HEK293T (cell line): Measurements from ENCODE around the gene NHS.

ENCODE experiments used
- CTCF ChIA-PET: fragments of 350-600 bp; formaldehyde crosslinking; extraction: SDS; loops from one replicate; lab custom pipeline; 2021; ENCODE audit warnings: antibody characterized with exemption, inconsistent platforms; lab: Yijun Ruan, JAX
- POLR2A ChIA-PET: fragments of 350-600 bp; formaldehyde crosslinking; extraction: SDS; loops from one replicate; lab custom pipeline; 2020; ENCODE audit warnings: antibody characterized with exemption, inconsistent platforms; lab: Yijun Ruan, JAX
- DNase-seq: peaks from one replicate; pipeline ENCODE4 v3.0.0; 2012; ENCODE audit warnings: mixed read lengths; ENCODE audit errors: extremely low spot score
- ARNT ChIP-seq: fragments of 450-650 bp; IDR thresholded peaks from 2 replicates; pipeline ENCODE4 v1.6.1; 2017; ENCODE audit warnings: mild to moderate bottlenecking
- BHLHE40 ChIP-seq: fragments of 450-650 bp; IDR thresholded peaks from 2 replicates; pipeline ENCODE4 v1.6.1; 2016; ENCODE audit warnings: mild to moderate bottlenecking, moderate library complexity, borderline replicate concordance
- CTBP1 ChIP-seq: fragments of 450-650 bp; IDR thresholded peaks from 2 replicates; pipeline ENCODE4 v1.6.1; 2016; ENCODE audit warnings: borderline replicate concordance
- ELF4 ChIP-seq: fragments of 450-650 bp; IDR thresholded peaks from 2 replicates; pipeline ENCODE4 v1.6.1; 2017; ENCODE audit warnings: antibody characterized with exemption
- FOXA1 ChIP-seq: fragments of 450-650 bp; IDR thresholded peaks from 2 replicates; pipeline ENCODE4 v1.6.1; 2016; ENCODE audit warnings: mild to moderate bottlenecking
- FOXK2 ChIP-seq: fragments of 450-650 bp; IDR thresholded peaks from 2 replicates; pipeline ENCODE4 v1.6.1; 2016; ENCODE audit warnings: mild to moderate bottlenecking
- FOXM1 ChIP-seq: fragments of 450-650 bp; IDR thresholded peaks from 2 replicates; pipeline ENCODE4 v1.6.1; 2017; ENCODE audit warnings: mild to moderate bottlenecking, borderline replicate concordance
- HDGF ChIP-seq: fragments of 450-650 bp; IDR thresholded peaks from 2 replicates; pipeline ENCODE4 v1.6.1; 2017; ENCODE audit warnings: antibody characterized with exemption, borderline replicate concordance
- L3MBTL2 ChIP-seq: fragments of 450-650 bp; conservative IDR thresholded peaks from 2 replicates; pipeline ENCODE4 v1.6.1; 2016; ENCODE audit warnings: mild to moderate bottlenecking
- LEF1 ChIP-seq: fragments of 450-650 bp; IDR thresholded peaks from 2 replicates; pipeline ENCODE4 v1.6.1; 2017; ENCODE audit warnings: mild to moderate bottlenecking, borderline replicate concordance
- NFRKB ChIP-seq: fragments of 450-650 bp; IDR thresholded peaks from 2 replicates; pipeline ENCODE4 v1.6.1; 2016; ENCODE audit warnings: mild to moderate bottlenecking, moderate library complexity
- PKNOX1 ChIP-seq: fragments of 450-650 bp; IDR thresholded peaks from 2 replicates; pipeline ENCODE4 v1.6.1; 2016
- SP1 ChIP-seq: fragments of 450-650 bp; IDR thresholded peaks from 2 replicates; pipeline ENCODE4 v1.6.1; 2017
- SUZ12 ChIP-seq: fragments of 450-650 bp; IDR thresholded peaks from 2 replicates; pipeline ENCODE4 v1.6.1; 2016; ENCODE audit warnings: mild to moderate bottlenecking
- TARDBP ChIP-seq: fragments of 450-650 bp; IDR thresholded peaks from 2 replicates; pipeline ENCODE4 v1.6.1; 2016
- ZNF384 ChIP-seq: fragments of 450-650 bp; IDR thresholded peaks from 2 replicates; pipeline ENCODE4 v1.6.1; 2016

NHS gene

GRCh38 chrX:17638731-17639130 is 263.7 kb downstream of the NHS start:
- no peak for DNase-seq
- POLR2A ChIA-PET = no interaction called here
- CTCF ChIA-PET = interaction anchor here (0.6 kb wide), 1 partner anchor 18 kb away, joined by 3 read pairs; no protein-coding TSS in a partner anchor
- TF ChIP-seq TARDBP = no peak
- no peak for TF ChIP-seq HDGF
- no peak for TF ChIP-seq NFRKB
- TF ChIP-seq ZNF384 = no peak
- no peak for TF ChIP-seq BHLHE40
- no peak for TF ChIP-seq FOXM1
- TF ChIP-seq LEF1 = no peak
- TF ChIP-seq PKNOX1 = no peak
- no peak for TF ChIP-seq ARNT
- no peak for TF ChIP-seq CTBP1
- no peak for TF ChIP-seq SP1
- no peak for TF ChIP-seq ELF4
- TF ChIP-seq FOXA1 = no peak

- no peak for DNase-seq
- no peak for TF ChIP-seq HDGF
- no peak for TF ChIP-seq BHLHE40
- TF ChIP-seq NFRKB = no peak
- TF ChIP-seq L3MBTL2 = no peak
- TF ChIP-seq TARDBP = no peak
- no peak for TF ChIP-seq LEF1
- ChIA-PET CTCF (no interaction called here), POLR2A (no interaction called here)
These were observed 267.9 kb downstream of the NHS start for GRCh38 chrX:17642891-17643290.

GRCh38 chrX:17643528-17643927 is 268.5 kb downstream of the NHS start:
- no peak for DNase-seq
- no peak for TF ChIP-seq ARNT
- TF ChIP-seq PKNOX1 = peak; percentile 45
- TF ChIP-seq FOXM1 = no peak
- TF ChIP-seq ZNF384 = no peak
- no peak for TF ChIP-seq FOXA1
- TF ChIP-seq HDGF = no peak
- POLR2A ChIA-PET = no interaction called here
- CTCF ChIA-PET = no interaction called here

- ChIA-PET POLR2A (no interaction called here), CTCF (no interaction called here)
- DNase-seq = no peak
- TF ChIP-seq BHLHE40 (no peak), L3MBTL2 (no peak), FOXM1 (no peak), CTBP1 (no peak), LEF1 (no peak), ARNT (no peak), HDGF (no peak), TARDBP (no peak)
These were observed 269.0 kb downstream of the NHS start for GRCh38 chrX:17644001-17644400.

- DNase-seq = no peak
- TF ChIP-seq BHLHE40 (no peak), TARDBP (no peak), PKNOX1 (0 out of 2 replicates have a peak, but pooled peaks have one; percentile 2)
- CTCF ChIA-PET = no interaction called here
- POLR2A ChIA-PET = no interaction called here
These were observed 279.1 kb downstream of the NHS start for GRCh38 chrX:17654116-17654515.

- TF ChIP-seq FOXK2 = no peak
- no peak for TF ChIP-seq FOXM1
- TF ChIP-seq HDGF = no peak
- no peak for TF ChIP-seq ZNF384
- TF ChIP-seq SP1 = no peak
- no peak for TF ChIP-seq ARNT
- no peak for TF ChIP-seq SUZ12
- TF ChIP-seq L3MBTL2 = no peak
- no peak for TF ChIP-seq LEF1
- TF ChIP-seq NFRKB = no peak
- TF ChIP-seq TARDBP = no peak
- TF ChIP-seq PKNOX1 = no peak
- TF ChIP-seq CTBP1 = no peak
- CTCF ChIA-PET = no interaction called here
- no peak for DNase-seq
- POLR2A ChIA-PET = no interaction called here
These were observed 280.4 kb downstream of the NHS start for GRCh38 chrX:17655211-17656034.
